DMS53 treated with DMSO at 0.1 percent for 48 hours (cell line): Measurements from ENCODE around the gene VRK2.

Experiments
- DNase-seq: peaks from one replicate; lab custom pipeline; 2025; ENCODE audit not compliant: unreplicated experiment; lab: John Stamatoyannopoulos, UW

The VRK2 gene

DNA sequence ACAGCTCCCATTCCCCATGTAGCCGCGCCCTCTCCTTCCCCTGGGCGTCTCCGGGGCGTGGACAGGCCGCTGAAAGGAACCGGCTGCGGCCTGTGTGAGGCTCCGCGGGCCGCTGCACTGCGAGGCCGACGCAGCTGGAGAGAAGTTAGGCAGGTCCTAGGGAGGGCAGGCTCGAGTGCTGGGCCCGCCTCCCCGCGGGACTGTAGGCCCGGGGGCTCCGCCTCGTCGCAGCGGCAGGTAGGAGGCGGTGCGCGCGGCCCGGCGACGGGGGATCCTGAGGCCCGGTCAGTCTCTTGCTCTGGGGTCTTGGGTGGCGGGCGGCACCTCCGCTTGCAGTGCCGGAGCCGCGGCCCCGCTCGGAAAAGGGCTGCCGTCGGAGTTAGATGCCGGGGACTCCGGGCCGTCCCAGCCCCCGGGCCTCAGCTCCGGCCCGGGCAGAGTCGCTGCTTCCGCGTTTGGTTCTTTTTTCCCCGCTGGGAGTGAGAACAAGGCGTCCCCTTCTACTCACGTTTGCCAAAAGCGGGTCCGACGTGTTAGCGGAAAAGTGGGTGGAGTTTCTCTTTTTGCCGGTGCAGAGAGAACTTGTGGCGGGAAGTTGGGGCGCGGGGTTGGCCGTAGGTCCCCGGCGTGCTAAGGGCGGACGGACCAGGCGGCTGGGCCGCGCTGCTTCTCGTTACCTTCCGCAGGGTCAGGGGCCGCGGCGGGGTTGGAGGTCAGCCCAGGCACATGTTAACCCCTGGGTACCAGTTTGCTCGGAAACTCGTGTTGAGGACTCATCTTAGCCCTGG, at the start of gene VRK2:
Gene VRK2, plus strand, starts transcription at position 222 of the 788 bp plus-strand sequence. CDS start 2,026 bp downstream, outside the sequence.
- DNase-seq, result peak; percentile 89

DNA sequence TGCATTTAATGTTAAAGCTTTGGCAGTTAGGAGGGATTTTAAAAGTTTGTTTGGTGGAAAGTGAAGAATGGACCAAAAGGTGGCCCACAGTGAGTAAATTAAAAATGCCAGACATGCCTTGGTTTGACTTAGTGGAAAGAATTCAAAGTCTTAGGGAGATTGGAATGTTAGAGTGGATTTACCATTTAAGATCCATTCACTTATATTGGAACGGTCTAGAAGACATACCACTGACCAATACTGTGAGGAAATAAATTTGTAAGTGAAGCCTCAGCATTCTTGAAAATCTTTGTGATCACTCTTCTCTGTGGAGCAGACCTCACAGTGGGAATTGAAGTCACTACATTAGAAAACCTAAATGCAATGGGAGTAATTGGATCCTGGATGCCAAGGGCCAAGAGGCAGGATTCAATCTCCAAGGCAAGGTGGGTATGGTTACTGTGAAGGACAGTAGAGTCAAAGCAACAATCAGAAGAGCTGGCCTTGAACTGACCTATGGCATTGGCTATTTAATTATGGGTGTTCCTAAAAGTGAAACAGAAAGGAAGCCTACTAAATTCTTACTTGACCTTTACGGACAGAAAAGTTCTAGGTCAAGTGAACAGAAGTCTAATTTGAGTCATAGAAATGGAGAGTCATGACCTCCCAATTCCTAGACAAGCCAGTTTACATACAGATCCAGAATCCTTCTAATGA, 40.2 kb upstream of the VRK2 start:
- DNase-seq, result no peak

DNA sequence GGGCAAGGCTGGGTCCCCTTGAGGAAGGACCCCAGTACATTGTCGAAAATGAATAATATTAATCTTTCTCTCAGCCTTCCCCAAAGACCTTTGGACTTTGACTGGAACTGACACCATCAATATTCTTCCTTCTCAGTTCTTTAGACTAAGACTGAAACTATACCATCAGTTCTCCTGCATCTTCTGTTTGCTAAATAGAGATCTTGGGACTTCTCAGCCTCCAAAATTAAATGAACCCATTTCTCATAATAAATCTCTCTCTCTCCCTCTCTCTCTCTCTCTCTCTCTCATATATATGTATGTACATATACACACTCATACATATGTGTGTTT, 39.7 kb upstream of the VRK2 start:
- no peak for DNase-seq

DNA sequence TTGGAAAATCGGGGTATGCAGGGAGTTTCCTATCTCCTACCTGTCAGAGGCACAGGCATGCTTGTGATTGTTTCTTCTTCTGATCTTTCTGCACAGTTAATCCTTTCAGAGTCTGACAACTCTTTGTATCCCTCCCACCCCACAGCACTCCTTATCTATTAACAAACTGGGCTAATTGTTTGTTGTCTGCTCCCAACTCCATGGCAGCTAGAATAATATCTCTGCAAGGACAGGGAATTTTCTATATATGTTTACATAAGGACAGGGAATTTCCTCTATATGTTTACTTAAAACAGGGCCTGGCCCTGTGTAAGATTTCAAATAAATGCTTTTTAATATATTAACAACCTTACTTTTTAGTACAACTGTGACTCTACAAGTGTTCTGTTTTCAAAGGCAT, 36.0 kb upstream of the VRK2 start:
- DNase-seq, result peak; percentile 16

DNA sequence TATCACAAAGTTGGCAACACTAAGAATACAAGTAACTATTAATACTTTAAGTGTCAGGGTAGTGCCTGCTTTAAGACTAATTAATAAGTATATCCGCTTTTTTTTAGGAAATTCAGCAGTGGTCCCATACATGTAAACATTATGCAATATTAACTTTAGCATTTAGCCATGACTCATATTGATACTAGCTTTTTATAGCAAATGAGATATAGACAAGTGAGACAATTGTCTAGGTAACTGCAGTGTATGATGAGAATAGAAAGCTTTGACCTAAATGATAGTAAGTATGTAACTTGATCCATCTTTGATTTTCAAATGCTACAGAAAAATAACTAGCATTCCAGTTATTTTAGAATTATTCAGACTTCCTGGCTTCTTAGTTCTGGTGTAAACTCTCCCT, 27.4 kb upstream of the VRK2 start:
- peak; percentile 11 for DNase-seq

DNA sequence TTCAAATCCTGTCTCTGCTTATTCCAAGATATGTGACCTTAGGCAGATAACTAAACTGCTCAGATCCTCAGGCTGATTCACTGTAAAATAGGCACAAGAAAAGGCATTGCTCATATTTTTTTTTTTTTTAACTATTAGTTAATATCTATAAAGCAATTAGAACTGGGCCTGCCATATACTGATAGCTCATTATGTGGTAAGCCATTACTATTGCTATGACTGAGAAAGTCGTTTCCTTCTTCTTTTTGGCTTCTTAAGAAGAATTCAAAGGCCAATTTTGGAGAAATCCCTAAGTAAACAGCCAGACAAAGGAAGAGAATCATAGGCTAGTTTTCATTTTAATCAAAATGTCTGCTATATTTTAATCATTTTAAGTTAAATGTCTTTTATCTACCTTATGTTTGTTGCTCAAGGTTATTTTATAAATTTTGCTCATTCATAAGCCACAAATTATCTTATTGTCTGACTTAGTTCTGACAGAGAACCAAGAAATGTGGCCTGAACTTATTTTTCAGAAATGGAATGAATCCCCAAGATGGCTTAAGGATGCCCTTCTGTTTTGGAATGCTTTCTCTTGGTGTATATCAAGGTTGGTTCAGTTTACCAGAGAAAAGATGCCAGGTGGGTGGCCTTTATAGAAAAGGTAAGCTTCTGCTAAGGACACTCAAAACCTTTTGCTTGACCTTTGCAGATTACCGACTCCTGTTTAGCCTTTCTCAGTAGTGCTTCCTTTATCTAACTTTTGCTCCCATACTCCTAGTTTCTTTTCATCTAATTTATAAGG, 21.3 kb upstream of the VRK2 start:
- no peak for DNase-seq

DNA sequence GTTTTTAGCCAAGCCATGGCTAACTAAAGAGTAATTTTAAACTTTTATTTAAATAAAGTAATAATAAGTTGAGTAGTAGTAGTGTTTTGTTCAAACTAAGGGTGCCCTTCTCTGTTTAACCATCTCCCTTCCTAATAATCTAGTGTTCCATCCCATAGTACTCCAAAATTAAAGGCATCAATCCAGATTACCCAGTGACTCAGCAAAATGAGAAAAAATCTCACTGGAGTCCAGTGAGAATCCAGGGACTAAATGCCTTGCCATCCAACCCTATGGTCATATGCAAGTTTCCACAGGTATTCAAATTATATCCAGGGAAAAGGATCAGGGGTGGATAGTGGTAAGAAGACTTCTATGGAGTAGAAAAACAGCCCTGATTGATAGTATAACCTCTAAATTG, 19.6 kb upstream of the VRK2 start:
- DNase-seq, result no peak

DNA sequence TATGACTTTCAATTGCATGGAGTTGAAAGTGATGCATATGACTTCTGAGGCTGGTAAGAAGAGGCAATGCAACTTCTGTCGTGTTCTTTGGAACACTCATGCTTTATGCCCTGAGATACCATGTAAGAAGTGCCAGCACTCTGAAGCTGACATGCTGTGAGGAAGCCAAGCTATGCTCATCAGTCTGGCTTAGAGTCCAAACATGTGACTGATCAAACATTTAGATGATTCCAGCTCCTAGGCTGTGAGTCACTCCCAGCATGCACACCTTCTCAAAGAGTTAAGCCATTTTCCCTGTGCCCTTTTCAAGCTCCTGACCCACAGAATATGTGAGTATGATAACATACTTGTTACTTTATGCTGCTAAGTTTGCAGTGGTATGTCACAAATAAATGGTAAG, 15.8 kb upstream of the VRK2 start:
- DNase-seq, result no peak

DNA sequence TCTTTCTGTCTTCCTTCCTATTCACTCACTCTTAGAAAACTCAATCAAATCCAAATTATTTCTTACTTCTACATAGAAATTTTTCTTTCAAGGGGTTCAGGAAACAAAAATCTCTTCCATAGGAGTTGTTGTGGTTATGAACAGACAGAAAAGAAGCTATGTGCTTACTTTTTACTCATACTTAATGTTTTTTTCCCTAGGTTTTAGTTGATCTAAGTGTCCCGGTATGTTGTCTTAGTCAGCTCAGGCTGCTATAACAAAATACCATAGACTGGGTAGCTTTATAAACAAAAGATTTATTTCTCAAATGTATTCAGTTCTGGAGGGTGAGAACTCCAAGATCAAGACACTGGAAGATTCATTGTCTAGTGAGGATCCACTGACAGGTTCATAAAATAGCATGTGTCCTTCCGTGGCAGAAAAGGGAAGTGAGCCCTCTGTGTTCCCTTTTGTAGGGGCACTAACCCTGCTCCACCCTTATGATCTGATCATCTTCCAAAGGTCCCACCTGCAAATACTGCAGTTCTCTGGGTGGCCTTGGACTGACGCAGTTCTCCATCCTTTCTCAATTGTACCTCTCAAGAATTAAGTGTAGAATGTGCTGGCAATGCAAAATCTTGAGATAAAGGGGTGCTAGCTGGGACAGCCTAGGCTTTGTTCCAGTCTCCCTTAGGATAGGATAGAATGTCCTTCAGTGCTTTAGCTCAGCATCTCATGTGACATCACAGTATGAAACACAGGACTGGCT, 14.4 kb upstream of the VRK2 start:
- DNase-seq, result no peak

DNA sequence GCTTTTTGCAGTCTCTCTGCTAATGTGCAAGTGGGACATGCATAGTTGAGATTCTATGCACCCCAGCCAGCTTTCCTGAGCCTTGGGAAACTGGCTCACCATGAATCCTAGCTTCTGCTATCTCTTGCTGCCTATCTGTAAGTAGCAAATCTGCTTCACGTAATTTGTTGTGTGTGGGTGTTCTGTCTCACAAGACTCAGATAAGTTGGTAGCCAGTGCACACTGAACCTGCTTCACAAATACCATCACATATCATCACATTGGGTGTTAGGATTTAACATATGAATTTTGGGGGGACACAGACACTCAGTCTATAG, 13.9 kb upstream of the VRK2 start:
- no peak for DNase-seq

DNA sequence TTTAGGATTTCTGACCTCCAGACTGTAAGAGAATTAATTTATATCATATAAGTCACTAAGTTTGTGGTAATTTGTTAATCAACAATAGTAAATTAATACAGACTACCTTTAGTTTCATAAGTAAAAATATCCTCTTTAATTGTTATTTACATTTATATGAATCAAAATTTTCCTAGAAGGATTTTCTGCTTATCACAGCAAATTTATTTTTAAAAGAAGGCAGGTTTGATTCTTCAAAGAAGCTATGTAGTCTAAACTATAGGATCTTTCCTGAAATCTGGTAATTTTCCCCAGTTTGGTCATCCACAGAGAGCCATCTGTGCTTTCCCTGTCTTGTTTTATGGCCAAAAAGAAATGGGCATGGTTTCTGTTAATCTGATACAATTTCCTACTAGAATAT, 13.1 kb upstream of the VRK2 start:
- DNase-seq, result no peak

DNA sequence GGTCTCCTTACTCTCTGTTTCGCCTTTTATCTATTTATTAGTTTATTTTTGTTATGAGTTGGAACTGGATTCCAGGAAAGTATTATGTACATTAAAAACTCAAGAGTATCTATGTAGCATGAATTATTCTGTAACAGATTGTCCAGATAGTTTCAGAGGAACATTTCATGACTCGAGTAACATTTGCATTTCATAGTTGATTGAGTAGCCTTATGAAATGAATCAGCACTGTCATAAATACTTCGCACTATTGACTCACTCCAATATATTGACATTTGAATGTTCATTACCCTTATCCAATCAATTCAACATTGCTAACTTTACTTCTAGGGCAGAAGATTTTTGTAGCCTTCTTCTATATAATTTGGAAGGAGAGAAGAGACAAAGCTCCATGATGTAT, 11.3 kb upstream of the VRK2 start:
- no peak for DNase-seq

DNA sequence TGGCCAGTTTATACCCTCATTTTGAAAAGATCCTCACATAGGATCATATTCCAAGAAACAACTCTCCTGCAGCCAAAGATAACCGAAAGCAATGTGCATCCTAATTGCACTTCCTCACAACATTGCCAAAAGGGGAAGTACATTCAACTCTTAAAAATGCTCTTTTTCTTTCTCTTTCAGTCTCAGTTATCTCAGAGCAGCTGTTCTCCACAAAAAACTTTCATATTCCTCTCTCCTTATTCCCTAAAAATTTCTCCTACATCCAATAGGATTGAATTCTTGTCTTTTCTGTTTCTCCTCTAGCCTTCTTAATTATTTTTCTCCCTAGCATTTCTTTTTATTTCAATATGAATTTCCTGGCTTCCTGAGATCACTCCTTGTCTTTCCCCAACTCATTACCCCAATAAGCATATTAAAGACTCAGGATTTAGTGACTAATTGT, 7.4 kb upstream of the VRK2 start:
- DNase-seq, result no peak

DNA sequence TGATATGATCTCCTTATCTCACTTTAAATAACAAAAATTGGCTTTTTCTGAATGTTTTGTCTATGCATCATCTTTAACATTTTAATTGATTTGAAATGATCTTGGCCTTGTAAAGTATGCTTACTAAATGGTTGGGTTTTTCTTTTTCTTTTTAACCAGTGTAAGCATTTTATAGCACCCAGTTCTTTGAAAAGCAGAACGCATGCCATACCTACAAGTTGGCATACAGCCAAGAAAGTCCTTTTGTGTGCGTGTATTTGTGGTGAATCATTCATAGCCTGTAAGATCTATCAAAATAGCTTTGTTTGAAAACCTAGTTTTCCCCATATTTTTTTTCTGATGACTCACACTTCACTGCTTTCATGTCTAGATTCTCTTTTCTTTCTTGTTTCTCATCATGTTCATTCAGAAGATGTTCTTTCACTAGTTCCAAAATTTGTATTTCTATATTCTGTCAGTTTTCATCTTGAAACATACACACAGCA, 4.1 kb upstream of the VRK2 start:
- DNase-seq, result peak; percentile 93

DNA sequence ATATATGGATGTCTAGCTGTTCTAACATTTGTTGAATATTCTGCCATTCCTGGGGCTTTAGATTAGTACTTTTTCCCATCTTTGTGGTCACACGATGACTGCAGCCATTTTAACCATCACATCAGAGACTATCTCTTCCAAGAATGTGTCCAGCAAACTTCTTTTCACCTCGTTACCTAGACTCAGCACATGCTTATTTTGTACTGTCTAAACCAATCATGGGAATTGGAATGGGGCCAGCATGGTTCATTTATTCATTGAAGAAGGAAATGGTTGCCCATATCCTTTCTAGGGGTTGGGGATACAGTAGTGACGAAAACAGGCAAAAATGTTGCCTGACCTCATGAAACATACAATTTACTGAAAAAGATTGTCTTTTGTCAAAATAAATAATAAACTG, 2.5 kb upstream of the VRK2 start:
- DNase-seq, result no peak

DNA sequence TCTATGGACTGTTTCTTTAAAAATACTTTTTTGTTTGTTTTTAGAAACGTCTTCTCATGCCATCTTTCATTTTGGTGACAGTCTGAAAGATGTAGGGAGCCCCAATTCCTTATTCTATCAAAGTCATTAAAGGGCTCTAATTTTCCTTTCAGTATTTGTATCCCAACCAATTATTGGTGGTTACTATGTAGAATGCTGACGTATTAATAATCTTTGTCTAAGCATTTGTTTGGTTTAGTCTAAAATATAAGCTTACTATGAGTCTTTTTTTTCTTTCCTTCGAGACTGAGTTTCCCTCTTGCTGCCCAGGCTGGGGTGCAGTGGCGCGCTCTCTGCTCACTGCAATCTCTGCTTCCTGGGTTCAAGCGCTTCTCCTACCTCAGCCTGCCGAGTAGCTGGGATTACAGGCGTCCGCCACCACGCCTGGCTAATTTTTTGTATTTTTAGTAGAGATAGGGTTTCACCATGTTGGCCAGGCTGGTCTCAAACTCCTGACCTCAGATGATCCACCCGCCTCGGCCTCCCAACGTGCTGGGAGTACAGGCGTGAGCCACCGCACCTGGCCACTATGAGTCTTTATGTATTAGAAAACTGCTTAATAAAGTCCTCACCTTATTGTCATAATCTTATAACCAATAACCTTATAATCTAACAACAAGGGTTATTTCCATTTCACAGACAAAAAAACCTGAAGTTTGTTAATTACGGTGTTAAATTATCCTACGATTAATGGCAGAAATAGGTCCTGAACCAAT, 849 bp upstream of the VRK2 start:
- no peak for DNase-seq

DNA sequence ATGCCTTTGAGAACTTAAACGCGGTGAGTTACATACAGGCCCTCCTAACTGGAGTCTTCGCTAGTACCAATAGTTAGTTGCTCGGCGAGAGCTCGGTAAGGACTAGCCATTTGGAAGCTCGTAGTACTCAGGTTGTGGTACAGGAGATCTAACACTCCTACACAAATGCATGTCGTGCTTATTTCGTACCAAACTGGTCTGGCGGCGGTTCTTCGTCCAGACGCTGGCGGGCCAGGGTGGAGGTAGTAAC, 346 bp upstream of the VRK2 start:
- DNase-seq, result no peak

DNA sequence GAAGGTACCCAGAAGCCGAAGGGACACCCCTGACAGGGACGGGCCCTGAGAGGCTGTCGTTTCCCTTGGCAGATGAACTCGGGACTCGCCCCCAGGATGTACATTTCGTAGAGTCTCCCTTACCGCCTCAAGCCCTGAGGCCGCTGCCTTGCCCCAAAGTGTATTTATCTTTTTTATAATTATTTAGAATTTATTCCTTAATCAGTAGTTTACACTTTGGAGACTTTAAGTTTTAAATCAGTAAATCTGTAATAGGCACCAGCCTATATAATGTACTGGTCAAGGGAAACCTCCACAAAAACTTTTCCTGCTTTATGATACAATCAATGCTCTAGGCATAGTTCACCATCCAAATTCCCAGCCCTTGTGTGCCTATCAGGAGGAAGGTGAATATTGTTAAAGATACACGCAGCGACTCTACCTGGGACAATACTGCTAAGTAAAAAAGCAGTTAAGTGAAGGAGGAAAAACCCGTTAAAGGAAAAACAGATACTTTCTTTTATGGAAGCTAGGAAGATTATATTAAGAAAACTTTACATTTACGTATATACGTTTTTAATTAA, 848 bp downstream of the VRK2 start:
- no peak for DNase-seq

DNA sequence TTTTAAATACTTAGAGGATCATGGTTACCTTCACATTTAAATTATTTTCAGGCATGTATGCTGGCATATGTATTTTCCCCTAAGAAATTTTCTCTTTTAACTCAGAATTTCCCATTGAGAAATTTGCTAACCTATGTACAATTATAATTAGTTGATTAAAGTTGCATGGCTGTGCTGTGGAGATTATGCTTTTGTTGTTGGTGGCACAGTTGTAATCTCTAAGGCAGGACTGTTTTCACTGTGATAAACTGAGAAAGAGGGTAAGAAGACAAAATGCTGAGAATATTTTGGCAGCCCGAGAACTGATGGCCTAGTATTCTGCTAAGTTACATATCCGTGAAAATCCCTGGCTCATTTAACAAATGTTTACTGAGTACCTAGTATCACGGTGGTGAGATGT, 1.4 kb downstream of the VRK2 start:
- no peak for DNase-seq

DNA sequence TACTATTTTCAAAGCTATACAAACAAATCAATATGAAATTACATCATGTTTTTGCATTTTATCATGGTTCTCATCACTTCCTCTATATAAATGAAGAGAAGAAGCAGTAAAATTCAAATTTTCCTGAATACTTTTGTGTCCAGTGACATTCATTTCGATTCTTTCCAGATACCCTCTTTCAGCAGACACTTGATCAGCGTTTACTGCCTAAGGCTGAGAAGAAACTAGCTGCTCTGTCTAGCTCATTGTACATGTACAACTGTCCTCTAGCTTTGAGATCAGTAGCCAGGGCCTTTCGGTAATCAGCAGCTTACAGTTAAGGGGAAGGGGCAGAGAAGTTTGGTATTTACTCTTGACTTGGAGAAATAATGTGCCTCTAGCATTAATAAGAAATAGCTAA, 4.8 kb downstream of the VRK2 start:
- no peak for DNase-seq

DNA sequence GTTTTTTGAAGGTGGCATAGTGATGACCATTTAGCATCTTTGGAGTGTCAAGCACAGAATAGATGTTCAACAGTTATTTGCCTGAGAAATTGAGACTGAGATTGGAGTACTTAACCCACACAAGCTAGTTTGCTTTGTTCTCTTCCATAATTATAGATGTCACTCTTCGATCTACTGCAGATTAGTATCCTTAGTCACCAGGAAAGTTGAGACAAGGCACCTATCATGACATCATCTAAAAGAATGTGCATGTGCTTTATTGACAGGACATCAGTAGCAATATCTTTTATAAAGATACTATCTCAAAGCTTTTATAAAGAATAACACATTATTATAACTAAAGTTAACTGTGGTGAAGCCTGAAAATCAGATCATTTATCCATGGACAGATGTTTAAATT, 6.4 kb downstream of the VRK2 start:
- DNase-seq, result no peak
